NCI-H446 (cell line): ENCODE data around the gene SYCP3.
"Not testable (repeated sequence)": the region's sequence is repeated elsewhere in the genome, so short reads cannot be mapped to it uniquely, and the experiment has no call there.

ENCODE experiments used
- DNase-seq, 2 experiments: peaks; one replicate each; lab custom pipeline; 2025; lab: John Stamatoyannopoulos, UW

SYCP3 gene

GRCh38 chr12:101759396-101760047 is 20.3 kb upstream of the SYCP3 start:
- DNase-seq: peak in 1 of 2 experiments; percentile 34

- no peak for DNase-seq
Observed at GRCh38 chr12:101750152-101750551, 10.9 kb upstream of the SYCP3 start.

GRCh38 chr12:101749657-101750056 is 10.4 kb upstream of the SYCP3 start:
- DNase-seq: no peak

GRCh38 chr12:101748907-101749306 is 9.6 kb upstream of the SYCP3 start:
- no peak for DNase-seq

- no peak for DNase-seq
Observed at GRCh38 chr12:101747697-101748096, 8.4 kb upstream of the SYCP3 start.

- no peak for DNase-seq
Observed at GRCh38 chr12:101746661-101747060, 7.4 kb upstream of the SYCP3 start.

GRCh38 chr12:101746196-101746595 is 6.9 kb upstream of the SYCP3 start:
- no peak for DNase-seq

- DNase-seq: no peak
Observed at GRCh38 chr12:101745481-101745880, 6.2 kb upstream of the SYCP3 start.

GRCh38 chr12:101743724-101744472 is 4.6 kb upstream of the SYCP3 start:
- no peak for DNase-seq

- no peak for DNase-seq
Observed at GRCh38 chr12:101743242-101743641, 4.0 kb upstream of the SYCP3 start.

GRCh38 chr12:101740980-101741379 is 1.7 kb upstream of the SYCP3 start:
- no peak for DNase-seq

- DNase-seq: no peak
Observed at GRCh38 chr12:101740566-101740965, 1.3 kb upstream of the SYCP3 start.

- no peak for DNase-seq
Observed at GRCh38 chr12:101737476-101737875, 1.8 kb downstream of the SYCP3 start.

GRCh38 chr12:101734482-101734881 is 4.8 kb downstream of the SYCP3 start:
- DNase-seq: not testable (repeated sequence)

GRCh38 chr12:101733166-101733565 is 6.1 kb downstream of the SYCP3 start:
- no peak for DNase-seq

- DNase-seq: no peak
Observed at GRCh38 chr12:101732318-101732717, 6.9 kb downstream of the SYCP3 start.

- no peak for DNase-seq
Observed at GRCh38 chr12:101729842-101730241, 9.4 kb downstream of the SYCP3 start.

- DNase-seq: no peak
Observed at GRCh38 chr12:101727098-101727497, 12.2 kb downstream of the SYCP3 start.

- no peak for DNase-seq
Observed at GRCh38 chr12:101722392-101722791, 16.9 kb downstream of the SYCP3 start.

GRCh38 chr12:101720118-101720517 is 19.1 kb downstream of the SYCP3 start:
- no peak for DNase-seq

- DNase-seq: no peak
Observed at GRCh38 chr12:101719566-101719965, 19.7 kb downstream of the SYCP3 start.

GRCh38 chr12:101714877-101715444 is 24.3 kb downstream of the SYCP3 start:
- DNase-seq: no peak

GRCh38 chr12:101713930-101714329 is 25.3 kb downstream of the SYCP3 start:
- DNase-seq: no peak
